Nephron (organoid): ENCODE results near the gene LPAR3.

ENCODE experiments used
- H3K27ac Mint-ChIP-seq, 3 experiments: 2 replicates each; pipeline ENCODE4 v1.8.0; 2020; ENCODE audit warnings: mixed read lengths in 3 of 3, mild to moderate bottlenecking in 2 of 3, moderate library complexity in 1 of 3
- H3K27me3 Mint-ChIP-seq: 2 replicates; pipeline ENCODE4 v1.8.0; 2021; ENCODE audit warnings: low read depth, mild to moderate bottlenecking, moderate library complexity, mixed read lengths
- H3K36me3 Mint-ChIP-seq: 2 replicates; pipeline ENCODE4 v1.8.0; 2020; ENCODE audit warnings: low read depth, mixed read lengths
- H3K4me1 Mint-ChIP-seq: 2 replicates; pipeline ENCODE4 v1.8.0; 2020; ENCODE audit warnings: mixed read lengths
- H3K4me3 Mint-ChIP-seq, 3 experiments: 2 replicates each; pipeline ENCODE4 v1.8.0; 2020; ENCODE audit warnings: mild to moderate bottlenecking in 3 of 3, mixed read lengths in 3 of 3, moderate library complexity in 2 of 3
- H3K9me3 Mint-ChIP-seq: 2 replicates; pipeline ENCODE4 v1.8.0; 2020; ENCODE audit warnings: mixed read lengths
- TF ChIP-seq, protein P1 (sequence below), 3 experiments: fragments of 200-600 bp; sonication (generic); IDR thresholded peaks; one replicate each; pipeline ENCODE4 v1.5.0; 2021; ENCODE audit warnings: antibody characterized with exemption in 3 of 3; ENCODE audit not compliant: unreplicated experiment in 3 of 3

LPAR3 gene

DNA sequence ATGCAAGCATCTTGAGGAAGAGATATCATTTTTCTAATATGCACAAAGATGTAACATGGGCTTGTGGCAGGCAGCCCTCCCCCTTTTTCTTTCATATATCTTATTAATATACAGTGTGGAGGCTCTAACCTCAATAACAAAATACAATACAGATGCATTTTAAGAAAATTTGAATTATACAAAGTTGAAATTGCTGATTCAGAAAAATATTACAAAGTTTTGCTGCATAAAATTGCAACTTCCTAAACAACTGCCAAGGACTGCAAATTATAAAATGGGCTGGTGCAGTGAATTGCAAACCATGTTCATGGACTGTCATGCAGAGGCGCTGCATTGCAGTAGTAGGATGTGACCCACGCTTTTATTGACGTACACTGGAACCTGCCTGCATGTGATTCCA, 84.0 kb downstream of the LPAR3 start:
- Mint-ChIP-seq H3K4me1 (no peaks in the 10 kb centered on the region), H3K27ac (no peak overlapping the region), H3K36me3 (no peaks in the 10 kb centered on the region), H3K9me3 (no peaks in the 10 kb centered on the region), H3K4me3 (no peak overlapping the region), H3K27me3 (peaks cover 3% of the 10 kb centered on the region)
- TF ChIP-seq, protein P1, sequence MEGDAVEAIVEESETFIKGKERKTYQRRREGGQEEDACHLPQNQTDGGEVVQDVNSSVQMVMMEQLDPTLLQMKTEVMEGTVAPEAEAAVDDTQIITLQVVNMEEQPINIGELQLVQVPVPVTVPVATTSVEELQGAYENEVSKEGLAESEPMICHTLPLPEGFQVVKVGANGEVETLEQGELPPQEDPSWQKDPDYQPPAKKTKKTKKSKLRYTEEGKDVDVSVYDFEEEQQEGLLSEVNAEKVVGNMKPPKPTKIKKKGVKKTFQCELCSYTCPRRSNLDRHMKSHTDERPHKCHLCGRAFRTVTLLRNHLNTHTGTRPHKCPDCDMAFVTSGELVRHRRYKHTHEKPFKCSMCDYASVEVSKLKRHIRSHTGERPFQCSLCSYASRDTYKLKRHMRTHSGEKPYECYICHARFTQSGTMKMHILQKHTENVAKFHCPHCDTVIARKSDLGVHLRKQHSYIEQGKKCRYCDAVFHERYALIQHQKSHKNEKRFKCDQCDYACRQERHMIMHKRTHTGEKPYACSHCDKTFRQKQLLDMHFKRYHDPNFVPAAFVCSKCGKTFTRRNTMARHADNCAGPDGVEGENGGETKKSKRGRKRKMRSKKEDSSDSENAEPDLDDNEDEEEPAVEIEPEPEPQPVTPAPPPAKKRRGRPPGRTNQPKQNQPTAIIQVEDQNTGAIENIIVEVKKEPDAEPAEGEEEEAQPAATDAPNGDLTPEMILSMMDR (IDR thresholded peaks at IDR 0.05; ENCODE audit: unreplicated experiment in 3 of 3), result no peak

DNA sequence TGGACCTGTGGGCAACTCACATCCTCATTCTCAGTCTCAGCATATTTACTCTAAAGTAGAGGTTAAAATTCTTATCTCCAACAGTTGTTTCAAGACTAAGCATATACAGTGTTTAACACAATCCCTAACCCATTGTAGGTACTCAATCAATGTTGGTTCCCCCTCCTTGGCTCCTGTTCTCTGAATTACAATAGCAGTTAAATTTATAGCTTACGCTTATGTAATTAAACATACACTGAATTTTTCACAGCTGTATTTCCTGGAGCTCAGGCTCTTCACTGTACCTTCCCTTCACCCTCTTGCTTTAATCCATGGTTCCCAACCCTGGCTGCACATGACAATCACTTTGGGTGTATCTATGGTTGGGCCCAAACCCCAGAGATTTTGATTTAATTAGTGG, 89.4 kb downstream of the LPAR3 start:
- H3K27ac Mint-ChIP-seq, result no peak overlapping the region
- no peaks in the 10 kb centered on the region for H3K4me1 Mint-ChIP-seq
- no peak overlapping the region for H3K4me3 Mint-ChIP-seq
- TF ChIP-seq, protein P1 (IDR thresholded peaks at IDR 0.05; ENCODE audit: unreplicated experiment in 3 of 3), result no peak
- no peaks in the 10 kb centered on the region for H3K27me3 Mint-ChIP-seq
- no peaks in the 10 kb centered on the region for H3K9me3 Mint-ChIP-seq
- no peaks in the 10 kb centered on the region for H3K36me3 Mint-ChIP-seq

DNA sequence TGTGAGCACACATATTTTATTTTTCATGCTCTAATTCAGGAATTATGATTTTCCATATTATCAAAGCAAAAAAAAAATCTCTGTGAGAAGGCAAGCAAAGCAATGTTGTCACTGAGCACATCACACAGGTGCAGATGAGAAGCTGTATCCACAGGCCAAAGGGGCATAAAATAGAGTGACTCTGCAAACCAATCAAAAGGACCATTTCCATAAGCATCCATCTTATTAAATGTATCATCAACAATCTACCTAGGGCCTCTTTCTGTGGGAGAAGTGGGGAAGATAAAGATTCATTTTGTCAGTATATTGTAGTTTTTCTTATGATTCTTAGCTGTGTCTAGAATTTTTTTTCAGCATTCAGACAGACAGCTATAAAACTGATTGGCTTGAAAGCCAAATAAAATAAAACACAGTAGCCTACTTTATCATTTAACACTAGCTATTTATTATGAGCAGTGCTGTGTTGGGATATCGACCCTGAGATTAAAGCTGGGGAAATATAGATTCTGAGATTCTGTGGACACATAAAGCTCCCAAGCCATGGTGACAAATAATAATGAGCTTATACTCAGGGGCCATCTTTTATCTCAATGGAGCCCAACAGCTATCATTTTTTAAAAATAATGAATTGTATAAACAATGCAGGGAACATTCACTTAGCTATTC, 90.3 kb downstream of the LPAR3 start:
- H3K36me3 Mint-ChIP-seq, result no peaks in the 10 kb centered on the region
- no peaks in the 10 kb centered on the region for H3K4me1 Mint-ChIP-seq
- no peaks in the 10 kb centered on the region for H3K9me3 Mint-ChIP-seq
- H3K4me3 Mint-ChIP-seq, result no peak overlapping the region
- no peak overlapping the region for H3K27ac Mint-ChIP-seq
- TF ChIP-seq, protein P1 (IDR thresholded peaks at IDR 0.05; ENCODE audit: unreplicated experiment in 3 of 3), result no peak
- no peaks in the 10 kb centered on the region for H3K27me3 Mint-ChIP-seq

DNA sequence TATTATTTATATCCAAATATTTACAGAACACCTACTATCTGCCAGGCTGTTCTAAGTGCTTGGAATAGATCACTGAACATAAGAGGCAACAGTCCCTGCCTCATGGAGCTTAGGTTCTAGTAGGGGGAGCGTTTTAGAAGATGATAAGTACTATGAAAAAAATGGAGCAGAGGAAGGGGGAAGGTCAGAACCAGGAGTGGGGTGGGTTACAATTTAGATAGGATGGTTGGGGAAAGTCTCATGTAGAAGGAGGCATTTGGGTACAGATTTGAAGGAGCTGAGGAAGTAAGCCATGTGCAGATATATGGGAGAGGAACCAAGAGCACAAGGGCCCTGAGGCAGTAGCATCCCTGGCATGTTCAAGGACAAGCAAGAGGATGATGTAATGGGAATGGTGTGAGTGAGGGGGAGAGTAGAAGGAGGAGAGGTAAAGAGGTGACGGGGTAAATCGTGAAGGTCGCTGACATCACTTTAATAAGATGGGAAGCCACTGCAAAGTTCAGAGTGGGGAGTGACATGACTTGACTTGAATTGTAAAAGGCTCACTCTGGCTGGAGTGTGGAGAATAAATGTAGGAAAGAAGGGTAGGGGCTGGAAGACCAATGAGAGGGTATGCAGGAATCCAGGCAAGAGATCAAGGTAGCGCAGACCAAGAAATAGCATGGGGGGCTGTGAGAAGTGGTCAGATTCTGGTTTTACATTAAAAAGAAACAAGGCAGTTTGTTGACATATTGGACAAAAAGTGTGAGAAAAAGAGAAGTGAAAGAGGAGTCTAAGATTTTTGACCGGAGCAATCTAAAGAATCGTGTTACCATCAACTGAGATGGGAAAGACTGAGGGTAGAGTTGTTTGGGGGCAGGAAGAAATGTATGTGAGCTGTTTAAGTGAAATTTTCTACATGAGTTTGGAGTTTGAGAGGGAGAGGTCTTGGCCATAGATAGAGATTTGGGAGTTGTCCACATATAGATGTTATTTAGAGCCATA, 92.6 kb downstream of the LPAR3 start:
- no peaks in the 10 kb centered on the region for H3K4me1 Mint-ChIP-seq
- TF ChIP-seq, protein P1 (IDR thresholded peaks at IDR 0.05; ENCODE audit: unreplicated experiment in 3 of 3), result no peak
- no peak overlapping the region for H3K4me3 Mint-ChIP-seq
- no peaks in the 10 kb centered on the region for H3K36me3 Mint-ChIP-seq
- no peak overlapping the region for H3K27ac Mint-ChIP-seq
- no peaks in the 10 kb centered on the region for H3K27me3 Mint-ChIP-seq
- H3K9me3 Mint-ChIP-seq, result peaks cover 2% of the 10 kb centered on the region

DNA sequence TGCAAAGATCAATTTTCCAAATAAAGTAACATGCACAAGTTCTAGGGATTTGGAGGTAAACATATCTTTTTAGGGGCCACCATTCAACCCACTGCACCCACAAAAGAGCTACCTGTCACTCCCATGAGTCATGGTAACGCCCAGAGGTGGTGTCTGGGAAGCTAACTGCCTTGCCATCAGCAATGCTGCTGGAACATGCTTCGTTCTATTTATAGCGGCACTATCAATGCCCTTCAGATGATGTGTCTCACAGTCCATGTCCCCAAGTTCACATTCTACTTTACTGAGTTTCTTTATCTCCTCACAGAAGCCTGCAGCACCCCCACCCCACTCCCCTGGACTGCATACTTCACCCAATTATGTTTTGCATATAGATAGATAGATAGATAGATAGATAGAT, 95.4 kb downstream of the LPAR3 start:
- Mint-ChIP-seq H3K27ac (no peak overlapping the region), H3K27me3 (no peaks in the 10 kb centered on the region), H3K36me3 (peaks cover 3% of the 10 kb centered on the region), H3K4me3 (no peak overlapping the region), H3K9me3 (peaks cover 4% of the 10 kb centered on the region), H3K4me1 (no peaks in the 10 kb centered on the region)
- TF ChIP-seq, protein P1 (IDR thresholded peaks at IDR 0.05; ENCODE audit: unreplicated experiment in 3 of 3), result no peak
